OCI-LY7 (cell line): ENCODE results near the gene ZFHX3.

ENCODE experiments used
- CTCF ChIP-seq: fragments of 200-600 bp; sonication (generic); conservative IDR thresholded peaks from 2 replicates; pipeline ENCODE4 v1.5.1; 2014; ENCODE audit warnings: mild to moderate bottlenecking, antibody characterized with exemption, low read length, moderate library complexity, mixed read lengths
- EZH2phosphoT487 ChIP-seq: fragments of 200-600 bp; sonication (generic); IDR thresholded peaks from 2 replicates; pipeline ENCODE4 v1.6.1; 2018; ENCODE audit warnings: low read depth, borderline replicate concordance, mild to moderate bottlenecking, mixed run types, antibody characterized with exemption, low read length, moderate library complexity, mixed read lengths

- TF ChIP-seq CTCF = no peak
- TF ChIP-seq EZH2phosphoT487 = no peak
Observed at GRCh38 chr16:73013974-73014373, 34.0 kb downstream of the ZFHX3 start.
